Fibroblast of skin of right quadriceps (primary cell): ENCODE results near the gene SPEG.
A peak's percentile ranks its signal among the peaks of the same experiment; 100 is the strongest.

ENCODE experiments used
- DNase-seq: peaks from one replicate; pipeline ENCODE4 v3.0.0-alpha.2; 2013

Gene SPEG

DNA sequence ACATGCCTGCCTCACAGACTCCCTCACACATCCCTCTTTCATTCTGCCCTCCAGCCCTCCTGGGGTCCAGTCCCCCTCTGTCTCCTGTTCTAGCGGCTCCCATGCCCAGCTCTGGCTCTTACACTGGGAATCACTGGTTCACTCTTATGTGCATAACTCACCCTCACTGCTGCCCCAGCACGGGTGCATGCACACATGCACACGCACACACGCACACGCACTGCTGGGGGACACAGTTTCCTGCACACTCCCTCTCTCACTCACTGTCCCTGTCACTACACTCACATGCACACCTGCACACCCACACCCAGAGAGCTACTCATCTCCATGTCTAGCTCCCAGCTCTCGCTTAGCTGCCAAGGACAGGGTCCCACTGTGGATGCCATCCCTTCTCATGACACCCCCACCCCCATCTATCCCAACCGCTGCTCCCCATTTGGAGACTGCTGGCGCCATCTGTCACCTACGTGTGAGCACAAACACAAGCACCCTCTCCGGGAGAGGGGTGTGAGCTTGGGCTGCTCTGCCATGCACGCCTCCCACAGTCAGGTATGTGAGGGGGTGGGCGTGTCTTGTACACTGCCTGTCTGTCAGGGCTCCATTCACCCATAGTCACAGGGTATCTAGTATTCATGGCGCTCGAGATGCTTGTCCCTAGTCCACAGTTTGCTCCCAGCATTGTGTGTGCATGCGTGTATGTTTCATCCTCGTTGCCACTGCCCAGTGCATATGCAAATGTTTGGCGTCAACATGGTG is 81.4 kb downstream of the SPEG start:
- DNase-seq: no peak

DNA sequence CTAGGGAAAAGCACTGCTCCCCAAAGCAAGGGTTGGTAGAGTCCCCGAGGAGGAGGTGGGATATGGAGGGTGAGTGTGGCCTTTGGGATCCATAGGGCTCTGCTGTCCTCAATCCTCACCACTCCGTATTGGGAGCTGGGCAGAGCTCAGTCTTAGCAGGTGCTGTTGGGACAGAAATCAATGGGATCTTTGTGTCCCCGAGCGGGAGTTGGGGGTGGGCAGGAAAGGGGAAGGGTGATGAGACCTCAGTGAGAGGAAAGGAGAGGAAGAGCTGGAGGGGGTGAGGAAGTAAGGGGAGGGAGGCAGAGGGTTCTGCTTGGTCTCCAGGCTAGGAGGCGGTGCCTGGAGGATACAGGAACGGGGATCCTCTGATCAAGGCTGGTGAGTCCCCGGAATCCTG is 82.2 kb downstream of the SPEG start:
- DNase-seq: no peak

DNA sequence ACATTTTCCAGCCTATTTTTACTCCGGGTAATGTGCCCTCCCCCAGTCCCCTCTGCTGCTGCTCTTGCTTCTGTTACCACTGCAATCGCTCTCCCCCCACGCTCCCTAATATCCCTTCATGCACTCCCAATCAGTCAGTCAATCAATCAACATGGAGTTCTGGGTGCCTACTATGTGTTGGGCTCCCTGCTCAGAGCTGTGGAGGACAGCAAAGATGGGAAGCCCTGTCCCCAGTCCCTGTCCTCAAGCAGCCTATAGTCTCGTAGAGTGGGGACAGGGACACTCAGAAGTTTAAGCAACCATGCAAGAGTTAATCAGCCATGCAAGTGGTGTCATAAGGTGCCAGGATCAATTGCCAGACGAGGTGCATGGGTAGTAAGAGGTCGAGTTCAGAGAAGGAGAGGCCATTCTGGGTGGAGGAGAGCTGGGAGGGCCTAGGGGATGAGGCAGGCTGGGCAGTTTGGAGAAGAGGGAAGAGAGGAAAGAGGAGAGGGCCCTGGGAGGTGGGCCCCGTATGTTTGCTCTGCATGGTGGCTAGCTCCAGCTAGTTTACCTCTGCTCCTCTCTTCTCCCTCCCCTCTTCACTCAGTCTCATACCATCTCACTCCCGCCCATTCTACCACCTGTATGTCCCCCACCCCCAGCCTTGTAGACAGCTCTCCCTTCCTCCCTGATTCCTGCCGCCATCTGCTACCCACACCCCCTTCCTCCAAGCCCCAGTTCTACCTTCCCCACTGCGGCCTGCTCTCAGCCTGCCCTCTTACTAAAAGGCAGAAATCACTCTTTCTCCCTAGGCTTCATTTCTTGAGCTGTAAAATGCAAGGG is 83.5 kb downstream of the SPEG start:
- no peak for DNase-seq

DNA sequence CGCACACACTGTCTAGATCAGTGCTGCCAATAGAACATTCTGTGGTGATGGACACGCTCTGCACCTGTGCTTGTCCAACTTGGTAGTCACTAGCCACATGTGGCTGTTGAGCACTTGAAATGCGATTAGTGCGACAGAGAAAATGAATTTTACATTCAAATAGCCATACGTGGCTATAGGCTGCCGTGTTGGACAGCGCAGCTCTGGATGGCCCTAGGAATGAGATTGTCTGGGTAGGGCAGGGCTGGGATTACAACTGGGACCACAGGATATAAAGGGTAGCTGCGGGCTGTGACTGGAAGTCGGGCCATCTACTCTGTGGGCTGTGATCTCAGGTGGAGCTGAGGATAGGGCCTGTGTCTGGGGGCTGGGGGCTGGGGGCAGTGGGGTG is 84.9 kb downstream of the SPEG start:
- no peak for DNase-seq

DNA sequence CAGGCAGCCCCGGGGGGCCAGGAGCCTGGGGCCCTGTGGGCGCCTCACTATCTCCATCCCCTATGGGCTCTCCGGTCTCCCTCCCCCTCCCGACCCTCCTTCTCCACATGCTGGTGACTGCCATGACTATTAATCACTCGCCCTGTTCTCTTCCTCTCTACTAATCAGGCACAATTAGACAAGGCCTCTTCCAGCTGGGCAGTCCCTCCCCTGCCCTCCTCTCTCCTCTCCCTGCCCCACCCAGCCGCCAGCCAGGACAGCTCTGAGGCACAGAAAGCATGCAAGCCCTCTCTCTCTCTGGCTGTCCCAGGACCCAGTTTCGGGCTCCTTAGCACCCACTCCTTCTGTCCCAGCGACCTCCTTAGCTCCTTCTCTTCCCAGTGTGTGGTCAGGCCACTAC is 85.4 kb downstream of the SPEG start:
- DNase-seq: no peak

DNA sequence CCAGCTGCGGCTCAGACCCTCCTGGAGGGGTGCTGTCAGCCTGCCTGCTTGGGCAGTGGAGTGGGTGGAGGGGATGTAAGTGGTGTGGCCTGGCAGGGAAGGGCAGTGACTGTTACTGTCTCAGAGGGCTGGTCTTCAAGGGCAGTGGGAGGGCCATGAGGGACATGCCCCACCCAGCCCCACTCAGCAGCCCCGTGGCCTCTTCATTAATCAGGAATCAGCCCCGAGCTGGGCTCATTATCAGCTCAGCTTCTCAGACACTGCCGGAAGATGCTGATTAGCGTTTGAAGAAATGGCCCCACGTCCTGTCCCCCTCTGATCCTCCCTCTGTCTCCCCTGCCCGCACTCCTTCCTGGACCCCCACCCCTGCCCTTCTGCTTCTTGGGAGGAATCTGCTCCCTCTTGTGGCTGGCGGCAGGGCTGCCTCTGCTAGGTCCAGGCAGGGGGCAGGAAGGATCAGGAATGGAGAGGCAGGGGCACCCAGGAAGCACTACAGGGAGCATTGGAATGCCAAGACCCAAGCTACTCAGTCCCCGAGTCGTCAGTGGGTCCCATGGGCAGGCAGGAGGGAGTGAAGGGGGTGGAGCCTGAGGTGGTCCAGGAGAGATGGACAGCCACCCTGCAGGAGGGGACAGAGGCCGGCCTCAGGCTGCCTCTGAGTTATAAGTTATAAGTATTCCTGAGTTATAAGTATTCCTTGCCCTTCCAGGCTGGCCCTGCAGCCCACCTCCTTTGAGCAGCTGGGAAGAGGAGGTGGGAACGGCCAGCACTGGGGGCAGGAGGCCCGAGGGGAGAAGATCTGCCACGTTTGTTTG is 86.6 kb downstream of the SPEG start:
- peak; percentile 42 for DNase-seq

DNA sequence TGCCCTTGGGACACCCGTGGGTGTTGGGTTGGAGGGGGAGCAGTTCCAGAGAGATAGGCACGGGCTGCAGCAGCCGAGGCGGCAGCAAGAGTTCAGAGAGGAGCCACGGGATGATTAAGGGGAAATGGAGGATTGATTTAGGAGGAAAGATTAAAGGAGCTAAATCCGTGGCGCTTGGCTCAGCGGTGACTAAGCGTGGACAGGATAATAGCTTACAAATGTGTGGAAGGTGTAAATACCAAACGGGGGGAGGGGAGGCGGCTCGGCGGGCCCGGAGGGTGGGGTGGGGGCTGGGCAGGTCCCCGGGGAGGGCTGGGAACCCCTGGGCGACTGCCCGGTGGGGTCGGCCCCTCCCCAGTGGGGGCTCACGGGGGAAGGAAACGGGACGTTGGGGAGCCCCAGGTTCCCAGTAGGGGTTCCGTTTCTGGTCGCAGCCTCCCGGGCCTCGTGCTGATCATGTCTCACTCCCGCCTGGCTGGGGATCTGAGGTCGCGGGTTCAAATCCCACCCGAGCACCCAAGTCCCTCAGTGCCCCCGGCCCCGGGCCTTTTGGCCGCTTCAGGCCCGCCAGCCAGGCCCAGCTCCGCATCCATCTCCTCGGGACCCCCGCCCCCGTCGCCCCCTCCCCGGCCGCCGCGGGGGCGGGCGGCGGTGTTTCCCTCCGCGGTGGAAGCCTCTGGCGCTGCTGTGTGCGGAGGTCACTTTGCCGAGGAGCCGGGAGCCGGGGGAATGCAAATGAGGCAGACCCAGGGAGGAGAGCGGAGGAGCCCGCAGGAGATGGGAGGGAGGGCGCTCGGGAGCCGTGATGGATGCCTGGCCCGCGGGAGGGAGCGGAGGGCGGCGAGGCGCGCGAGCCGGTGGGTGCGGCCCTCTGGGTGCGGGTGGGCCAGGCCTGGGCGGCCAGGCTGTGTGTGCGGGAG is 87.7 kb downstream of the SPEG start:
- peak; percentile 94 for DNase-seq

DNA sequence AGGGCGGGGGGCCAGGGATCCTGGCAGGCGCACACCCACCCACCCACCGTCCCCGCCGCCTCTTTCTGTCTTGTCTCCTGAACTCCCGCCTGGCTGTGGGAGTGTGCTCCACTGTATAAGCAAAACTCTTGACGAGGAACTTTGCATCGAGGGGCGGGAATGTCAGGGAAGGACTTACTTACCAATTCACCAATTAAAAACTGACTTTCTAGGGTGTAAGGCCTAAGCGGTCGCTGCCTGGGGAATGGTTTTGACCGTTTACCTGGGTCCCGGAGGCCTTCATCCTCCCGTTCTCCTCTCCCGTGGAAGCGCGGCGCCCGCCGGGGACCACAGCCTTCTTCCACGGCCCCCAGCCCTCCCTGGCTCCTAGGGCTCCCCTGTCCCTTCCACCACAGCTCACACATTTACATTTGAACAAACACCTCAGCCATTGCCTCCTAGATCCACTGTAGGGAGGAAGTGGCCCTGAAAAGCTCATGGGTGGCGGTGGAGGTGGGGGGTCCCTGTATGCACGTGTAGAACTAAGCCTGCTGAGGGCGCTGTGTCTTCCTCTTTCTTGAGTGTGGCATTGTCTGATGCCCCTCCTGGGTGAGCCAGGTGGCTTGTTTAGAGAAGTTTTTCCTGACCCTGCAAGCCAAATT is 88.5 kb downstream of the SPEG start:
- DNase-seq: no peak

DNA sequence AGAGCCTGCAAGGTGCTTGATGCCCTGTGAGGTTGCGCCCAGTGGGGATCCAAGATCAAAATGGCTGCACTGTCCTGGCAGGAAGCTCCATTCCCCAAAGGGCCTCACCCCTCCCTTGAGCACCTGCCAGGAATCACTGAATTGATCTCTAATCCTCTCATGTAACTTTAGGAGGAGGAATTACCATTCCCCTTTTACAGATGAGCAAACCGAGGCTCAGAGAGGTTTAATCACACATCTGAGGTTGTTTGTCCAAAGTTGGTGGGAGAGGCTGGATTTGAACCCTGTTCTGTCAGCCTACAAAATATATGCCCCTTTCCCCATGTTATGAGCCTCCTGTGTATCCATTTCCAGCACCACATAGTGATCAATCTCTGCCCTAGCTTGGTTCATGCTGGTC is 90.2 kb downstream of the SPEG start:
- no peak for DNase-seq

DNA sequence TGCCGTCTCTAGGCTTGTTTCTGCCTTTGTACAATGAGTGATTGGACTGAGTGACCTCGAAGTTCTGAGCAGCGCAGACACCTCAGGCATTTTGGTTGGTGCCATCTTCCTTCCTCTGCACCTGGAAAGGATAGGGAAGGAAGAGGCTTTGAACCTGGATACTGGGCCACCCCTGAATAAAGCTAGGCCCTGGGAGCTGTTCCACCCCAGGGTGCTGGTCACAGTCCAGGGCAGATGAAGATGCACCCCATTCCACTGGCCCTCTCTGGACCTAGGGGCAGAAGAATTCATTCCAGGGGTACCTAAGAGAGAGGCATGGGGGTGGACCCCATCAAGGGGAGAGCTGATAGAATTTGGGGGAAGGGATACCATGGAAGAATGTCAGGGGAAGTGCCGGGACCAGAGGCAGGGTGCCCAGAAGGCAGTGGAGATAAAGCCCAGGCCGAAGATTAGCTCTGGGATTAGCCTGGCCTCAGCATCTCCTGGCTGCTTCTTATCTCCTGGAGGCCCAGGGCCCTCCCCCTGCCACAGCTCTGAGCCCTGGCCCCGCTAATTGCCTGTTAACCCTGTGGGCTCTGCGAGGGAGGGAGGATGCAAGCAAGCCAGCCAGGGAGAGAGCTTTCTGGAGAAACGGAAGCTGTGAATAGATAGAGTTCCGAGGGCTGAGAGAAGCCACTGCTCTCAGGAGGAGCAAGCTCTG is 91.0 kb downstream of the SPEG start:
- no peak for DNase-seq

DNA sequence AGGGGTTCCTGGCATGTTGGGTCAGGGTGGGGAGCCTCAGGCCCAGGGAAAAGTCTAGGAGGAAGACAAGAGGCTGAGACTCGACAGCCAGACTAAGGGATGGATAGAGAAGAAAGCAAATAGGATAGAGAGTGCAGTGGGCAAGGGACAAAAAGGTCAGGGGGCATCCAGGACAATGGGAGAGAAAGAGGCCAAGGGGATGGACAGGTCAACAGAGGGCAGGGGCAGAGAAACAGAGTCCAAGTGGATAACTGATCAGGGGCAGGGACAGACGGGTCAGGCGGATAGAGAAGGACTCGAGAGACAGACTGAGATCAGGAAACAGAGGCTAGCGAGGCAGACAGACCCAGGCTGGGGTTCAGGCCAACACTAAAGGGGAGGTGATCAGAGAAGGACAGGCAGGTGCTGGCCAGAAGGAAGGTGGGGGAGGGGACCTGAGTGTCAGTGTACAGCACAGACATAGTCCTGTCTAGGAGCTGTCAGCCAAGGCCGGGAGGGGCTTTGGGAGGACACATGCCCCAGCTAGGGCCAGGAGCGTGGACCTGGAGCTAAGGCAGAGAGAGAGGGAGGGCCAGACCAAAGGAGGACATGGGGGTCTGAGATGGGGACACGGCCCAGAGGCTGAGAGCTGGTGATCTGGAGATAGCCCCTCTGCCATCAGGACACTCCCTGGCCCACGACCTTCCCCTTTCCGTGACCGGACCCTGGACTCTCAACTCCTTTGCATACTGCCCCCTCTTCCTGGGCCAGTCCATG is 91.9 kb downstream of the SPEG start:
- DNase-seq: no peak

DNA sequence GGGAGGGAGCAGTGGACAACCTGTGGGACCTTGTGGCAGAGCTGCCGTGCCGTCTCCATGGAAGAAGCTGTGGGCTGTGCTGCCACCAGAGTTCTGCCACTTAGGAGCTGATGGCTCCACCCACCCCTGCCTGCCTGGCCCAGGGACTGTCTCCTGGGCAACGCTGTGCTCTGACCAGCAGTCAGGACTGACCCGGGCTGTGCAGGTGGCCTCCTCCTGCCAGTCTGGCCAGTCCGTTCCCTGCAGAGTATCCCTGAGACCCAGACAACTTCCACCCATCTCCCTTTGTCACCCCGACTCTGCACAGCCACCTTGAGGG is 92.4 kb downstream of the SPEG start:
- no peak for DNase-seq

DNA sequence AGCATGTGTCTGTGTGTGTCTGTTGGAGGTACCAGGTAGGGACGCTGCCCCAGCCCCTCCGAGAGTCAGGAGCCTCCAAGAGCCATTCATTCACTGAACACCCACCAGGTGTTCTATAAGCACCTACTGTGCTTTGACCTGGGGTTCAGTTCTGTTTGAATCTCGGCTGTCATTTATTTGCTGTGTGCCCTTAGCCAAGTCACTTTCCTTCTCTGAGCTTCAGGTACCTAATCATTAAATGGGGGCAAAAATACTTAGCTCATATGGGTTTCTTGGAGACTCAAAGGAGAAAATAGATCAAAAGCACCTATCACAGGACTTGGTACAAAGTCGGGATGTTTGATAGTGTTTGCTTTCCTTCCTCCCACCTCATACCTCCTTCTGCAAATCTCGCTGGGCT is 92.8 kb downstream of the SPEG start:
- no peak for DNase-seq

DNA sequence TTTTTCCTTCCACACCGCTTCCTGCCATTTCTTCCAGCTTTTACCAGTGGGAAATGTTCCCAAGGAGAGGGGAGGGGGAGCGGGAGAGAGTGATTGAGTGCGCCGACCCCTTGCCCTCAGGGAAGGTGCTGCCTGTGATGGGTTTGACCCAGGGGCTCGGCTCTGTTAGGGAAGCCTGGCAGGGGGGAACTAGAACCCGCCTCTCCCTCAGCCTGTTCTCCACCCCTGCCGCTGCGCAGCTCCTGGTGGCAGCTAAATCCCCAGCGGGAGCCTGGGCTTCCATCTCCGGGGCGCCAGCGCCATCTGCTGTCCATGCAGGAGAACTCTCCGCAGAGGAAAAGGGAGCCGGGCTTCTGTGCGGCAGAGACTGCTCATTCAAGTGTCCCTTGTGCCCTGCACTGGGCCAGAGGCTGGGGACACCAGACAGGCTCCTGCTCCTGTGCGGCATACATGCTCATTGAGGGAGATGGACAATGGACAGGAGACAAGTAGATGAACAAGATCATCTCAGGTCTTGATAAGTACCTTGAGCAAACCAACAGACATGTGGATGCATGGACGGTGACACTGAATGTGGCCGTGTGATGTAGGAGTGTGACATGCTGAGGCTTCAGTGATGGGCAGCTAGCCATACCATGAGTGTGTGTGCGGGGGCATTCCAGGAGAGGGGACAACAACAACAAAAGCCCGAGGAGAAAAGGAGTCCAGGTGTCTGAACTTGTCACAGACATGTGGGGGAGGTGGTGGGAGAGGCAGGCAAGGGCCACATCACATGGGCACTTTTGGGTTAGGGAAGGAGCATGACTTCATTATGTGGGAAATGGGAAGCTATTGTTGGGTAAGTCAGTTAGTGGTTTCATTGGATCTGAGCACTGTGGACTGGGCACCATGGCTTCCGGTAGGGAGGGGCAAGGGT is 95.7 kb downstream of the SPEG start:
- DNase-seq: peak; percentile 76

DNA sequence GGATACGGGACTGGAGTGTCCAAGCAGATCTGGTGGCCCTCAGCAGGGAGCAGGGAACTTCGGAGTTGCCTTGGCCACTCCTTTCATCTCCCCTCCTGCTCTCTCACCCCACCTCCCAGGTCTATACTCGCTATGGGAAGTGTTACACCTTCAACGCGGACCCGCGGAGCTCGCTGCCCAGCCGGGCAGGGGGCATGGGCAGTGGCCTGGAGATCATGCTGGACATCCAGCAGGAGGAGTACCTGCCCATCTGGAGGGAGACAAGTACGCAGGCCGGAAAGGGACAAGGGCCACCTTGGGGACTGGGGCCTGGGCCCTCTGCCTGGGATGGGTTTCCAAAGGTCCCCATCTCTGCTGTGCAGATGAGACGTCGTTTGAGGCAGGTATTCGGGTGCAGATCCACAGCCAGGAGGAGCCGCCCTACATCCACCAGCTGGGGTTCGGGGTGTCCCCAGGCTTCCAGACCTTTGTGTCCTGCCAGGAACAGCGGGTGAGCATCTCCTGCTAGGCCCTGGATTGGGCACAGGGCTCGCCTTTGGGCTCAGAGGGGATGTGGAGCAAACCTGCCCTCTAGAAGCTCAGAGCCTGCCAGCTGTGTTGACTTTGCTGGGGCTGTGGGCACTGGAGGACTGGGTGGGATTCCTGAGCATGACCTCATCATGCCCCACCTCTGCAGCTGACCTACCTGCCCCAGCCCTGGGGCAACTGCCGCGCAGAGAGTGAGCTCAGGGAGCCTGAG is 97.2 kb downstream of the SPEG start:
- no peak for DNase-seq

DNA sequence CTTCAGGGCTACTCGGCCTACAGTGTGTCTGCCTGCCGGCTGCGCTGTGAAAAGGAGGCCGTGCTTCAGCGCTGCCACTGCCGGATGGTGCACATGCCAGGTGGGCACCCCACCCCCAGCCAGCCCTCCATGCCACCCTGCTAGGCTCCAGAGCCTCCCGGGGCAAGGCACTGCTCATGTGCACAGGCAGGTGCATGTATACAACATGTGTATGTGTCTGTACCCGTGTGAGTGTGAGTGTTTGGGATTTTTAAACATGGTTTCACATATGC is 97.7 kb downstream of the SPEG start:
- no peak for DNase-seq

DNA sequence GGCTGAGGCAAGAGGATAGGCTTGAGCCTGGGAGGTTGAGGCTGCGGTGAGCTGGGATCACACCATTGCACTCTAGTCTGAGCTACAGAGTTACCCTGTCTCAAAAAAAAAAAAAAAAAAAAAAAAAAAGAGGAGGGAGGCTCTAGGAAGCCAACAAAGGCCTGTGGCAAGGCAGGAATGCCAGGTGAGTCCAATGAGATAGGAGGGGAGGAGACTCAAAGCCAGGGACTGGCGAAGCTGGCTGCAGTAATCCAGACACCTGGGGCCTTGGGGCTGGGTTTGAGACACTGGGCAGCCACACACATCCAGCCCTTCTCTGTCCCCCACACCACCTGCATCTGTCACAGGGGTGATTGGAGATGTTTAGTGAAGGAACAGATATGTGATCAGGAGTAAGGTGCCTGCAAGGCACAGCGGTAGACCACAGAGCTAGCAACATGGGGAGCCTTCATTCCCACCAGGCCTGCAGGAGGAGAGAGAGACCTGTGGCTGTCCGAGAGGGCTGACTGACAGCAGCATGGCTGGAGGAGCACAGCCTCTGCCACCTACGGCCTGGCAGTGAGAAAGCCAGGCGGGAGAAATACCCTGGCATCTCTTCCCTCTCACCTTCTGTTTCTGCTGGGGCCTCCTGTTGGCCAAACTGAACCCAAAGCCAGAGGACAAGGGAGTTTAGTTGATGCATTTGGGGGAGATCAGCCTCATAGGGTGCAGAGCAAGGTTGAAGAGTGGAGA is 99.5 kb downstream of the SPEG start:
- DNase-seq: no peak

DNA sequence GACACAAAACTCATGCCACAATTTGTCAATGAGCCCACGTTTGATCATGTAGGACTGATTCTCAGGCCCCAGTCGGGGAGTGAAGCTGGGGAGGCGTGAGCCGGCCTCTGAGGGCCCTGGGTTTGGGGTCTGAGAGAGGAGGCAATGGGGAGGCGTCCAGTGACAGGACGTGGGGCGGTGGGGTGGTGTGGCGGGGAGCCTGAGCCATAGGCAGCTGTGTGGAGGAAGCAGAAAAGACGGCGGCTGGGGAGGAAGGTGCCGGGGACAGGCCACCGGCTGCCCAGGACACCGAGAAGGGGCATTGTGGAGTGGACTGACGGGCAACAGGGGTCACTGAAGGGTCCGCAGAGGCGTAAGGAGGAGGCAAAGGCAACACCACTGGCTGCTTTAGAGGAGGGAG is 101.8 kb downstream of the SPEG start:
- no peak for DNase-seq
